ENCODE results near the gene RAD1.

- TF ChIP-seq CTCF (conservative IDR thresholded peaks at IDR 0.05 in 1 of 2, IDR thresholded peaks at IDR 0.05 in 1 of 2; ENCODE audit: low read depth in 1 of 2, low read length in 2 of 2) (no peak), EZH2 (IDR thresholded peaks at IDR 0.05; ENCODE audit: low read length, missing control alignments) (no peak)
Measured at GRCh38 chr5:34870382-34870781, 44.9 kb downstream of the RAD1 start.

Measured in fibroblast of lung (primary cell).